H1 (cell line): Measurements from ENCODE around the gene DNTTIP2. TPM values are rescaled to one million over a fixed set of nuclear protein-coding genes. Genes with fewer than 3 reads are reported as not detected.

Experiments
- CTCF ChIA-PET: fragments of 300-600 bp; sonication (Branson Sonifier 250); formaldehyde crosslinking; loops from one replicate; lab custom pipeline; 2021; ENCODE audit not compliant: partially characterized antibody; lab: Charles Lee
- POLR2A ChIA-PET: fragments of 300-600 bp; sonication (Branson Sonifier 250); formaldehyde crosslinking; loops from one replicate; lab custom pipeline; 2021; ENCODE audit warnings: inconsistent platforms; ENCODE audit not compliant: partially characterized antibody; lab: Charles Lee
- DNase-seq, 2 experiments: peaks; one replicate each; pipeline versions ENCODE4 v3.0.0 to v3.0.0-alpha.2; 2010 to 2022; ENCODE audit warnings: low spot score in 2 of 2, low read depth in 1 of 2, mixed read lengths in 1 of 2
- FAIRE-seq: peaks from 2 replicates; lab custom pipeline; 2011; peaks lifted over from hg19 to GRCh38; lab: Jason Lieb, UNC
- H2AFZ ChIP-seq: 2 replicates; pipeline ENCODE4 v1.8.1; 2012; ENCODE audit warnings: low read length, inconsistent platforms
- H2AK5ac ChIP-seq: 2 replicates; pipeline ENCODE4 v1.6.1; 2013; ENCODE audit warnings: low read depth, low read length
- H2BK120ac ChIP-seq: replicated peaks from 2 replicates; pipeline ENCODE3; 2013; ENCODE audit warnings: low read depth, low read length, inconsistent platforms
- H2BK12ac ChIP-seq: 2 replicates; pipeline ENCODE4 v1.6.1; 2013; ENCODE audit warnings: low read depth, low read length
- H2BK15ac ChIP-seq: 2 replicates; pipeline ENCODE4 v1.6.1; 2013; ENCODE audit warnings: low read length
- H2BK20ac ChIP-seq: 2 replicates; pipeline ENCODE4 v1.6.1; 2013; ENCODE audit warnings: low read length
- H2BK5ac ChIP-seq: 2 replicates; pipeline ENCODE4 v1.6.1; 2013; ENCODE audit warnings: low read depth, low read length
- H3K14ac ChIP-seq: 2 replicates; pipeline ENCODE4 v1.6.1; 2013; ENCODE audit warnings: inconsistent platforms; ENCODE audit not compliant: insufficient read length
- H3K18ac ChIP-seq: 2 replicates; pipeline ENCODE4 v1.6.1; 2013; ENCODE audit warnings: low read length; ENCODE audit errors: extremely low read depth
- H3K23ac ChIP-seq: 2 replicates; pipeline ENCODE4 v1.6.1; 2013; ENCODE audit warnings: inconsistent platforms; ENCODE audit not compliant: insufficient read length
- H3K23me2 ChIP-seq: 2 replicates; pipeline ENCODE4 v1.6.1; 2013; ENCODE audit warnings: low read depth, low read length
- H3K27ac ChIP-seq: 2 replicates; pipeline ENCODE4 v1.6.1; 2011; ENCODE audit warnings: low read depth, low read length, inconsistent platforms
- H3K27me3 ChIP-seq, 4 experiments: replicated peaks in 1 of 4; 1 replicate in 1 of 4; 2 replicates in 3 of 4; pipeline versions ENCODE4 v1.6.1 to v1.8.1; 2011 to 2013; ENCODE audit warnings: low read length in 3 of 4, mild to moderate bottlenecking in 3 of 4, inconsistent platforms in 2 of 4, mixed read lengths in 2 of 4, moderate library complexity in 1 of 4; ENCODE audit not compliant: control insufficient read depth in 3 of 4, insufficient read depth in 3 of 4; ENCODE audit errors: extremely low read depth in 1 of 4
- H3K36me3 ChIP-seq, 4 experiments: 2 replicates each; pipeline versions ENCODE4 v1.6.1 to v1.8.1; 2011 to 2013; ENCODE audit warnings: mild to moderate bottlenecking in 4 of 4, low read length in 3 of 4, moderate library complexity in 2 of 4, control low read depth in 1 of 4, inconsistent platforms in 1 of 4; ENCODE audit not compliant: insufficient read depth in 4 of 4, control insufficient read depth in 2 of 4
- H3K4ac ChIP-seq: replicated peaks from 2 replicates; pipeline ENCODE3; 2013; ENCODE audit warnings: low read length, low read depth, mixed read lengths, inconsistent platforms; ENCODE audit not compliant: insufficient read length
- H3K4me1 ChIP-seq, 4 experiments: replicated peaks in 1 of 4; 1 replicate in 1 of 4; 2 replicates in 3 of 4; pipeline versions ENCODE4 v1.6.1 to v1.8.1; 2011 to 2013; ENCODE audit warnings: low read length in 3 of 4, inconsistent platforms in 2 of 4, mixed read lengths in 1 of 4; ENCODE audit not compliant: insufficient read depth in 4 of 4, control insufficient read depth in 3 of 4
- H3K4me2 ChIP-seq, 2 experiments: 2 replicates each; pipeline versions ENCODE4 v1.6.1 to v1.8.1; 2011 to 2013; ENCODE audit warnings: low read depth in 2 of 2, low read length in 2 of 2, control low read depth in 1 of 2, inconsistent platforms in 1 of 2, mild to moderate bottlenecking in 1 of 2; ENCODE audit not compliant: insufficient read depth in 1 of 2
- H3K4me3 ChIP-seq, 4 experiments: fragments of 200-600, 300-600 bp in 1 of 4; sonication (generic), shearing (Covaris generic), sonication (Bioruptor Twin) in 1 of 4; 2 replicates each; pipeline versions ENCODE4 v1.5.1 to v1.8.1; 2011 to 2016; ENCODE audit warnings: low read length in 4 of 4, low read depth in 3 of 4, control low read depth in 2 of 4, inconsistent platforms in 2 of 4, mild to moderate bottlenecking in 2 of 4, mixed read lengths in 1 of 4, moderate library complexity in 1 of 4; ENCODE audit not compliant: insufficient read depth in 2 of 4; ENCODE audit errors: extremely low read depth in 1 of 4
- H3K56ac ChIP-seq: replicated peaks from 2 replicates; pipeline ENCODE3; 2013; ENCODE audit warnings: low read depth, mild to moderate bottlenecking, mixed read lengths, low read length, inconsistent platforms; ENCODE audit not compliant: insufficient read length
- H3K79me1 ChIP-seq: 2 replicates; pipeline ENCODE4 v1.6.1; 2013; ENCODE audit warnings: low read depth, low read length, control low read depth
- H3K79me2 ChIP-seq, 2 experiments: 2 replicates each; pipeline versions ENCODE4 v1.6.1 to v1.8.1; 2012 to 2013; ENCODE audit warnings: low read length in 2 of 2, mild to moderate bottlenecking in 2 of 2, inconsistent platforms in 1 of 2; ENCODE audit not compliant: insufficient read depth in 2 of 2, control insufficient read depth in 1 of 2
- H3K9ac ChIP-seq, 4 experiments: replicated peaks in 1 of 4; 1 replicate in 1 of 4; 2 replicates in 3 of 4; pipeline versions ENCODE4 v1.6.1 to v1.8.1; 2011 to 2013; ENCODE audit warnings: low read depth in 3 of 4, low read length in 3 of 4, control low read depth in 2 of 4, mild to moderate bottlenecking in 2 of 4, moderate library complexity in 2 of 4, inconsistent platforms in 1 of 4; ENCODE audit errors: extremely low read depth in 1 of 4
- H3K9me3 ChIP-seq, 2 experiments: 2 replicates each; pipeline versions ENCODE4 v1.6.1 to v1.8.1; 2012 to 2013; ENCODE audit warnings: mild to moderate bottlenecking in 2 of 2, moderate library complexity in 2 of 2, control low read depth in 1 of 2, inconsistent platforms in 1 of 2, low read depth in 1 of 2, low read length in 1 of 2, mixed read lengths in 1 of 2; ENCODE audit not compliant: insufficient read depth in 2 of 2
- H4K20me1 ChIP-seq, 2 experiments: replicated peaks in 1 of 2; 2 replicates each; pipeline versions ENCODE3 to v1.8.1; 2011 to 2013; ENCODE audit warnings: inconsistent platforms in 2 of 2, low read length in 2 of 2, mild to moderate bottlenecking in 1 of 2; ENCODE audit not compliant: insufficient read depth in 2 of 2, control insufficient read depth in 1 of 2
- H4K5ac ChIP-seq: 2 replicates; pipeline ENCODE4 v1.6.1; 2013; ENCODE audit warnings: low read length, low read depth, mixed read lengths, inconsistent platforms; ENCODE audit not compliant: insufficient read length
- H4K8ac ChIP-seq: 2 replicates; pipeline ENCODE4 v1.8.0; 2013; ENCODE audit warnings: mild to moderate bottlenecking, moderate library complexity, low read length, inconsistent platforms; ENCODE audit not compliant: insufficient read depth; ENCODE audit errors: extremely low read depth
- H4K91ac ChIP-seq: replicated peaks from 2 replicates; pipeline ENCODE3; 2013; ENCODE audit warnings: low read length, mixed read lengths, inconsistent platforms; ENCODE audit not compliant: insufficient read length
- WGBS, 2 experiments: shearing (Covaris generic) in 1 of 2; methylation state at CpG; one replicate each; pipeline versions ENCODE4 v1.1.6 to v1.1.7; 2013 to 2015; ENCODE audit warnings: low lambda C conversion rate in 2 of 2, mixed read lengths in 2 of 2, inconsistent platforms in 1 of 2, low coverage in 1 of 2, missing lambda C conversion rate in 1 of 2; ENCODE audit not compliant: insufficient replicate concordance in 2 of 2, insufficient coverage in 1 of 2, insufficient read length in 1 of 2; ENCODE audit errors: extremely low coverage in 1 of 2, missing lambda C conversion rate in 1 of 2; 5-methylcytosine and 5-hydroxymethylcytosine counted together
- polyA plus RNA-seq, 7 experiments: library from polyadenylated mRNA; depleted of rRNA in 3 of 7; stranded (reverse) in 5 of 7; unstranded in 2 of 7; fragments of >200 nt in 5 of 7; fragments of 200-250 nt in 2 of 7; gene quantifications; 1 replicate in 5 of 7; 2 replicates in 1 of 7; 4 replicates in 1 of 7; pipeline versions ENCODE4 v1.2.1 to v1.2.3, GENCODE V29; 2011 to 2013; ENCODE audit warnings: missing spikeins in 2 of 7, mixed read lengths in 2 of 7
- total RNA-seq: library from RNA; stranded (reverse); fragmentation: NEBNext Ultra II Directional; extraction: Animal tissue kit (Norgen Biotek cat#: 25700); gene quantifications from 2 replicates; pipeline ENCODE4 v1.2.1, GENCODE V29; 2021

Gene DNTTIP2
- total and polyA plus RNA-seq, 2 of the 8 experiments (the other 6 are each of a cell fraction or from before 2014, with no cell fraction given), result 6.3 to 80.4 TPM

GRCh38 chr1:93851878-93852277 lies 27.1 kb downstream of the DNTTIP2 start:
- no CpG with 5 or more reads among the region's 1 CpG for WGBS, 2 experiments
- H3K14ac ChIP-seq, result no peak overlapping the region
- H4K8ac ChIP-seq, result no peak overlapping the region
- no peak overlapping the region for H3K4me2 ChIP-seq
- no peak overlapping the region for H4K5ac ChIP-seq
- no peaks in the 10 kb centered on the region for H3K4me1 ChIP-seq
- no peak overlapping the region for H2BK20ac ChIP-seq
- H3K9ac ChIP-seq, result no peak overlapping the region
- H3K18ac ChIP-seq, result no peak overlapping the region
- H4K91ac ChIP-seq, result no peak overlapping the region
- CTCF ChIA-PET, result interaction anchor here (0.6 to 14.0 kb wide), 7 partner anchors 12 to 919 kb away, joined by 3 to 324 read pairs (median 4); no protein-coding TSS in a partner anchor
- FAIRE-seq, result no peak
- H3K4ac ChIP-seq, result no peak overlapping the region
- no peaks in the 10 kb centered on the region for H3K79me1 ChIP-seq
- no peak overlapping the region for H3K23ac ChIP-seq
- no peak for DNase-seq
- H2BK12ac ChIP-seq, result no peak overlapping the region
- no peaks in the 10 kb centered on the region for H3K36me3 ChIP-seq
- no peak overlapping the region for H3K56ac ChIP-seq
- no peak overlapping the region for H2BK5ac ChIP-seq
- peaks cover 7 to 9% of the 10 kb centered on the region in 2 experiments for H3K9me3 ChIP-seq
- H3K27ac ChIP-seq, result no peak overlapping the region
- no peak overlapping the region for H3K4me3 ChIP-seq
- H2BK120ac ChIP-seq, result no peak overlapping the region
- no peak overlapping the region for H2BK15ac ChIP-seq
- no peaks in the 10 kb centered on the region for H3K23me2 ChIP-seq
- H4K20me1 ChIP-seq, result no peaks in the 10 kb centered on the region
- no peaks in the 10 kb centered on the region for H3K27me3 ChIP-seq
- H3K79me2 ChIP-seq, result no peaks in the 10 kb centered on the region
- POLR2A ChIA-PET, result no interaction called here
- no peak overlapping the region for H2AFZ ChIP-seq
- no peak overlapping the region for H2AK5ac ChIP-seq
